Upper lobe of left lung (tissue), 4 donors: Measurements from ENCODE around the gene NVL.

Source experiments
- CTCF ChIP-seq, 6 experiments: fragments of 450-650 bp in 4 of 6; fragments of 200-600 bp in 2 of 6; sonication (generic) in 2 of 6; IDR thresholded peaks; one replicate each; pipeline ENCODE4 v1.5.1; 2016 to 2019; ENCODE audit warnings: antibody characterized with exemption in 6 of 6
- EP300 ChIP-seq, 4 donors: sonication (generic); formaldehyde crosslinking; IDR thresholded peaks; one replicate each; pipeline ENCODE4 v1.5.1; 2017; ENCODE audit warnings: antibody characterized with exemption in 4 of 4, control low read depth in 2 of 4
- POLR2A ChIP-seq, 4 donors: fragments of 450-650 bp; IDR thresholded peaks; one replicate each; pipeline ENCODE4 v1.5.1; 2016 to 2017; ENCODE audit warnings: antibody characterized with exemption in 4 of 4, mild to moderate bottlenecking in 2 of 4
- POLR2AphosphoS5 ChIP-seq, 2 donors: sonication (generic); formaldehyde crosslinking; IDR thresholded peaks; one replicate each; pipeline ENCODE4 v1.5.1; 2017; ENCODE audit warnings: antibody characterized with exemption in 2 of 2

GRCh38 chr1:224256640-224257039, 73.3 kb downstream of the NVL start:
- TF ChIP-seq POLR2A (IDR thresholded peaks at IDR 0.05) (no peak), CTCF (IDR thresholded peaks at IDR 0.05) (no peak), POLR2AphosphoS5 (IDR thresholded peaks at IDR 0.05) (no peak), EP300 (IDR thresholded peaks at IDR 0.05) (no peak)
